Vagina (tissue), 2 donors: ENCODE data around the gene CHD6. TPM values are rescaled to one million over a fixed set of nuclear protein-coding genes. Genes with fewer than 3 reads are reported as not detected.
"Not testable (repeated sequence)": the region's sequence is repeated elsewhere in the genome, so short reads cannot be mapped to it uniquely, and the experiment has no call there.

ENCODE experiments used
- DNase-seq, 2 donors: peaks; one replicate each; pipeline ENCODE4 v3.0.0-alpha.2; 2017; ENCODE audit errors: extremely low spot score in 2 of 2
- H3K27ac ChIP-seq: fragments of 200-600 bp; sonication (generic); one replicate; pipeline ENCODE4 v1.5.1; 2019
- H3K27me3 ChIP-seq: fragments of 200-600 bp; sonication (generic); one replicate; pipeline ENCODE4 v1.5.1; 2019
- H3K36me3 ChIP-seq, 2 donors: fragments of 200-600 bp; sonication (generic); one replicate each; pipeline ENCODE4 v1.5.1; 2017 to 2019
- H3K4me1 ChIP-seq: fragments of 200-600 bp; sonication (generic); one replicate; pipeline ENCODE4 v1.5.1; 2019
- H3K4me3 ChIP-seq, 2 donors: fragments of 200-600 bp; sonication (generic); 1 replicate in 1 of 2; 2 replicates in 1 of 2; pipeline ENCODE4 v1.5.1; 2016 to 2019
- H3K9me3 ChIP-seq: fragments of 200-600 bp; sonication (generic); one replicate; pipeline ENCODE4 v1.5.1; 2019
- CTCF ChIP-seq, 3 experiments: fragments of 450-650 bp in 2 of 3; fragments of 200-600 bp in 1 of 3; sonication (generic) in 1 of 3; IDR thresholded peaks; one replicate each; pipeline ENCODE4 v1.5.1; 2017 to 2019; ENCODE audit warnings: antibody characterized with exemption in 3 of 3, mild to moderate bottlenecking in 2 of 3, moderate library complexity in 2 of 3
- POLR2A ChIP-seq, 2 donors: fragments of 450-650 bp; IDR thresholded peaks; one replicate each; pipeline ENCODE4 v1.6.1; 2017; ENCODE audit warnings: antibody characterized with exemption in 2 of 2, mild to moderate bottlenecking in 2 of 2, moderate library complexity in 2 of 2
- POLR2AphosphoS5 ChIP-seq, 2 donors: sonication (generic); formaldehyde crosslinking; IDR thresholded peaks; one replicate each; pipeline ENCODE4 v1.9.0; 2017; ENCODE audit warnings: antibody characterized with exemption in 2 of 2, mild to moderate bottlenecking in 2 of 2, low read depth in 1 of 2; ENCODE audit not compliant: insufficient read depth in 1 of 2
- intact Hi-C: fragments of 100-400 bp; cut with DNase I; formaldehyde crosslinking; loops from one replicate; pipeline ENCODE4 v1.15.1; 2023
- total RNA-seq: library from RNA; depleted of rRNA; stranded (reverse); fragments of >200 nt; gene quantifications from one replicate; pipeline ENCODE4 v1.2.3, GENCODE V29; 2016

The CHD6 gene
- total RNA-seq, 1 donor from 2014 or later = 37.6 TPM

DNA sequence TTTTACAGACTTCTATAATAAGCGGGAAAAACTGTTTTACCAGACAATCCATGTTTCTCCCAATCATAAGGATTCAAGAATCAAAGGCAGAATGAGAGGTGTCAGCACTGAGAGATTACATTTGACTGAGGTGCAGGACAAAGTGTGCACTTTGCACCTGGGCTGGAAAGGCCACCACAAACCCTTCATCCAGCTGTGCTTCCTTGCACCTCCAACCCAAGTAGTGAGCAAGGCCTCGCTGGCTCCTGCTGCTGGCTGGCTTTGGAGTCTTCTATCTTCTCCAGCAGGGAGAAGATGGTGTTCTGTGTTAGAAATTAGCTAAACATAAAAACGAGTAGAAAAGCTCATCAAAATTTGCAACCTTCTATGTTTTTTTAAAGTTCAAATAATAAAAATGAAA is 77.7 kb downstream of the CHD6 start:
- Histone ChIP-seq H3K27ac (no peak overlapping the region), H3K4me3 (no peak overlapping the region), H3K27me3 (no peaks in the 10 kb centered on the region), H3K9me3 (no peaks in the 10 kb centered on the region), H3K36me3 (no peaks in the 10 kb centered on the region), H3K4me1 (no peaks in the 10 kb centered on the region)
- DNase-seq = no peak
- intact Hi-C loops = no loop called here
- TF ChIP-seq POLR2A (IDR thresholded peaks at IDR 0.05) (no peak), POLR2AphosphoS5 (IDR thresholded peaks at IDR 0.05; ENCODE audit: insufficient read depth in 1 of 2, low read depth in 1 of 2) (no peak), CTCF (IDR thresholded peaks at IDR 0.05) (no peak)

DNA sequence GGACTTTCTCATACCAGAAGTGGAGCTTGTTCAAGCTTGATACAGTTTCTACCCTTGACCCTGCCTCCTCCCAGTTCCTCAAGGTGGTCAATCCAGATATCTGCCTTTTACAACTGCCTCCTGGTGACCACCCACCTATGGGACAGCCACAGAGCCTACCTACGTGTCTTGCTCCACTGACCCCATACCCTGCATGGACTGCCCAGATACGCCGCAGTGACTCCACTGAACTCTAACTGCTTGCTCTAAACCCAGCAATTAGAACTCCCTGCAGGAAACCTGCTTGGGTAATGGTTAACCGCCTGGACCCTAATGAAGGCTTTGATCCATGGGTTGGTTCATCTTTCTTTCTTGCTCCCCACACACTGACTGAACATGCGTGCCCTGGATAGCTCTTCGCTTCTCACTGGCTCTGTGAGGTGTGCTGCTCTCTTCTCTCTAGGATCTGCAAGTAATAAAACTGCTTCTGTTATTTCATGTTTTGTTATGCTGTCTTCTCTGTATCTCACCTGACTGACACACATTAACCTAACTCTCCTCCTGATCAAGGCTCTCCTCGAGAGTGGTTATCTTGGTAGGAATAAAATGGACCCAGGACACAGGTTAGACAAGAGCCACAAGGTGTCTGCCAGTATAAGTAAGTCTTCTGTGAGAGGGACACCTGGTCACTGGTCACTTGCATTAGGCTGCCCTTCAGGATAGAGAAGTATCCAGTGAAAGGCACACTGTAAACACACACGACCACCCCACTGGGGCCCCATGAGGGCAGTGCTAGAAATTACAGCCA is 79.2 kb downstream of the CHD6 start:
- no peaks in the 10 kb centered on the region for H3K9me3 ChIP-seq
- H3K27ac ChIP-seq = no peak overlapping the region
- no peak for DNase-seq
- no peaks in the 10 kb centered on the region for H3K4me1 ChIP-seq
- H3K36me3 ChIP-seq = no peaks in the 10 kb centered on the region
- no peak for TF ChIP-seq CTCF (IDR thresholded peaks at IDR 0.05)
- H3K27me3 ChIP-seq = no peaks in the 10 kb centered on the region
- H3K4me3 ChIP-seq = no peak overlapping the region
- intact Hi-C loops = no loop called here

- Histone ChIP-seq H3K4me3 (no peak overlapping the region), H3K27me3 (no peaks in the 10 kb centered on the region), H3K4me1 (no peaks in the 10 kb centered on the region), H3K9me3 (no peaks in the 10 kb centered on the region), H3K36me3 (peaks cover 0 to 1% of the 10 kb centered on the region in 2 donors), H3K27ac (no peak overlapping the region)
- DNase-seq = no peak
- TF ChIP-seq POLR2AphosphoS5 (IDR thresholded peaks at IDR 0.05; ENCODE audit: insufficient read depth in 1 of 2, low read depth in 1 of 2) (no peak), CTCF (IDR thresholded peaks at IDR 0.05) (no peak), POLR2A (IDR thresholded peaks at IDR 0.05) (no peak)
- intact Hi-C loops = no loop called here
Measured at GRCh38 chr20:41537865-41538264, 80.3 kb downstream of the CHD6 start.

DNA sequence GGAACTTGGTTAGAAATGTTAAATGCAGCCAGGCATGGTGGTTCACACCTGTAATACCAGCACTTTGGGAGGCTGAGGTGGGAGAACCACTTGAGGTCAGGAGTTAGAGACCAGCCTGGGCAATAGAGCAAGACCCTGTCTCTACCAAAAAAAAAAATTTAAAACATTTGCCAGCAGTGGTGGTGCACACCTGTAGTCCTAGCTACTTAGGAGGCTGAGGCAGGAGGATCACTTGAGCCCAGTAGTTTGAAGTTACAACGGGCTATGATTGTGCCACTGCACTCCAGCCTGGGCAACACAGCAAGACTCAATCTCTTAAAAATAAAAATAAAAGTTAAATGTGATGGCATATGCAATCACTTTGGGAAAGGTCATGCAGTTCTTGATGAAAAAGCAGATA is 82.6 kb downstream of the CHD6 start:
- intact Hi-C loops, H3K27ac ChIP-seq, H3K4me3 ChIP-seq, H3K9me3 ChIP-seq, H3K36me3 ChIP-seq, H3K27me3 ChIP-seq, DNase-seq, H3K4me1 ChIP-seq: not testable (repeated sequence)

DNA sequence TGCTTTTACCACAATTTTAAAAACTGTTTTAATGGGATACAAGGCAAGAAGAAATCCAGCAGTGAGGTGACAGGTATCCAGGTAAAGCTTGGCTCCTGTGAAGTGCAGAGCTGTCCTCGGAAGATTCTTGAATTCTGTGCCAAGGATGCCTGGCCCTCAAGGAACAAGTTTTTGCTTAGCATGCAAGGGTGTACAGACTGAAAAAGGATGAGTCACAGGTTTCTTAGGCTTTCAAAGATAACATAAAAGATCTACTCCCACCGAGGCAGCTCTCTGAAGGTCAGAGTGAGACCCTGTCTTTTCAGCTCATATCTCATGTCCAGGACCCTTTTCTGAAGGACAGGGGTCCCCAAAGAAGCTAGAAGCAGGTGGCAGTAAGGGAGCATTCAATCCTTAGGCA is 83.3 kb downstream of the CHD6 start:
- no peak overlapping the region for H3K4me3 ChIP-seq
- H3K27ac ChIP-seq = no peak overlapping the region
- H3K27me3 ChIP-seq = no peaks in the 10 kb centered on the region
- DNase-seq = no peak
- H3K4me1 ChIP-seq = no peaks in the 10 kb centered on the region
- TF ChIP-seq CTCF (IDR thresholded peaks at IDR 0.05) (no peak), POLR2AphosphoS5 (IDR thresholded peaks at IDR 0.05; ENCODE audit: insufficient read depth in 1 of 2, low read depth in 1 of 2) (no peak), POLR2A (IDR thresholded peaks at IDR 0.05) (no peak)
- H3K9me3 ChIP-seq = no peaks in the 10 kb centered on the region
- intact Hi-C loops = no loop called here
- H3K36me3 ChIP-seq = peaks cover 0 to 7% of the 10 kb centered on the region in 2 donors
